ENCODE measurements around the gene GDF7.

DNA sequence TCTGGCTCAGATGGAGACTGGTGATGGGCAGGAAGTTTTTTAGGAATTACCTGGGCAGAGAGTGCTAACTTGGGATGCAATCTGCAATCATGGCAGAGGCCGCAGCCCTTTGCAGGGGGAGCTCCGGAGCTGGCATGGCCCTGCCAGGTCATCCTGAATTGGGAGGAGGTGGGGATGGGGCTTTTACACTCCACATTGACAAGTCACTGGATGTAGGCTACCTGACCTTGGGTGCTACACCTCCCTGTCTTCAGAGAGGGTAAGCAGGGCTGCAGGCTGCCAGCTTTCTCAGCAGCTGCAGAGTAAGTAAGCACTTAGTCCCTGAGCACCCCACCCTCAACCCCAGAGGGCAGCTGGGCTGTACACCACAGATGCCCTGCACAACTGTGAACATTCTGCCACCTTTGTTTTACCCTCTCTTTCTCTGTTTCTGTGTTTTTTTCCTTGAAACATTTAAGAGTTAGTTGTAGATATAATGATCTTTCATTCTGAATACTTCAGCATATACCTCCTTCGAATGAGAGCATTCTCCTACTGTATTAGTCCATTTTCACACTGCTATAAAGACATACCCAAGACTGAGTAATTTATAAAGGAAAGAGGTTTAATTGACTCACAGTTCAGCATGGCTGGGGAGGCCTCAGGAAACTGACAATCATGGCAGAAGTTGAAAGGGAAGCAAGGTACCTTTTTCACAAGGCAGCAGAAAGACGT lies 9.3 kb upstream of the GDF7 start:
- TF ChIP-seq, protein P1, sequence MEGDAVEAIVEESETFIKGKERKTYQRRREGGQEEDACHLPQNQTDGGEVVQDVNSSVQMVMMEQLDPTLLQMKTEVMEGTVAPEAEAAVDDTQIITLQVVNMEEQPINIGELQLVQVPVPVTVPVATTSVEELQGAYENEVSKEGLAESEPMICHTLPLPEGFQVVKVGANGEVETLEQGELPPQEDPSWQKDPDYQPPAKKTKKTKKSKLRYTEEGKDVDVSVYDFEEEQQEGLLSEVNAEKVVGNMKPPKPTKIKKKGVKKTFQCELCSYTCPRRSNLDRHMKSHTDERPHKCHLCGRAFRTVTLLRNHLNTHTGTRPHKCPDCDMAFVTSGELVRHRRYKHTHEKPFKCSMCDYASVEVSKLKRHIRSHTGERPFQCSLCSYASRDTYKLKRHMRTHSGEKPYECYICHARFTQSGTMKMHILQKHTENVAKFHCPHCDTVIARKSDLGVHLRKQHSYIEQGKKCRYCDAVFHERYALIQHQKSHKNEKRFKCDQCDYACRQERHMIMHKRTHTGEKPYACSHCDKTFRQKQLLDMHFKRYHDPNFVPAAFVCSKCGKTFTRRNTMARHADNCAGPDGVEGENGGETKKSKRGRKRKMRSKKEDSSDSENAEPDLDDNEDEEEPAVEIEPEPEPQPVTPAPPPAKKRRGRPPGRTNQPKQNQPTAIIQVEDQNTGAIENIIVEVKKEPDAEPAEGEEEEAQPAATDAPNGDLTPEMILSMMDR (IDR thresholded peaks at IDR 0.05 in 2 of 3, conservative IDR thresholded peaks at IDR 0.05 in 1 of 3; ENCODE audit: borderline replicate concordance in 1 of 3, insufficient read depth in 1 of 3, low read depth in 2 of 3, low read length in 2 of 3), result no peak
- TF ChIP-seq, protein P2, sequence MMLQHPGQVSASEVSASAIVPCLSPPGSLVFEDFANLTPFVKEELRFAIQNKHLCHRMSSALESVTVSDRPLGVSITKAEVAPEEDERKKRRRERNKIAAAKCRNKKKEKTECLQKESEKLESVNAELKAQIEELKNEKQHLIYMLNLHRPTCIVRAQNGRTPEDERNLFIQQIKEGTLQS (IDR thresholded peaks at IDR 0.05), result no peak
- no peak for TF ChIP-seq SP1 (IDR thresholded peaks at IDR 0.05; ENCODE audit: low read depth)
- no peak for TF ChIP-seq MAX (IDR thresholded peaks at IDR 0.05)
